H1 (cell line): ENCODE data around the gene EEF2K. TPM values are rescaled to one million over a fixed set of nuclear protein-coding genes. Genes with fewer than 3 reads are reported as not detected.

ENCODE experiments used
- BCL11A ChIP-seq, 2 experiments: IDR thresholded peaks; one replicate each; pipeline ENCODE4 v1.6.1; 2011; ENCODE audit warnings: low read depth in 2 of 2, low read length in 2 of 2, mild to moderate bottlenecking in 2 of 2
- CEBPB ChIP-seq: IDR thresholded peaks from 2 replicates; pipeline ENCODE4 v1.6.1; 2012; ENCODE audit warnings: low read depth, low read length
- CHD7 ChIP-seq: fragments of 300-600 bp; sonication (generic); IDR thresholded peaks from 2 replicates; pipeline ENCODE4 v1.7.1; 2012; ENCODE audit warnings: low read length, moderate library complexity, mild to moderate bottlenecking, inconsistent platforms; ENCODE audit not compliant: insufficient replicate concordance
- EZH2 ChIP-seq: fragments of 200-600 bp; sonication (generic); IDR thresholded peaks from 2 replicates; pipeline ENCODE4 v1.7.1; 2012; ENCODE audit warnings: low read depth, mild to moderate bottlenecking, moderate library complexity, low read length, inconsistent platforms; ENCODE audit not compliant: severe bottlenecking
- JUN ChIP-seq: IDR thresholded peaks from 2 replicates; pipeline ENCODE4 v1.6.1; 2011; ENCODE audit warnings: low read depth, mild to moderate bottlenecking, improper control_type of control experiment, low read length
- POLR2A ChIP-seq, 2 experiments: IDR thresholded peaks; 1 replicate in 1 of 2; 2 replicates in 1 of 2; pipeline ENCODE4 v1.6.1; 2011; ENCODE audit warnings: low read depth in 2 of 2, low read length in 2 of 2, mild to moderate bottlenecking in 2 of 2; ENCODE audit errors: control extremely low read depth in 1 of 2
- SUZ12 ChIP-seq: fragments of 200-600 bp; sonication (generic); IDR thresholded peaks from 2 replicates; pipeline ENCODE4 v1.6.1; 2012; ENCODE audit warnings: mild to moderate bottlenecking, inconsistent platforms, low read length, moderate library complexity, mixed read lengths
- polyA plus RNA-seq, 7 experiments: library from polyadenylated mRNA; depleted of rRNA in 3 of 7; stranded (reverse) in 5 of 7; unstranded in 2 of 7; fragments of >200 nt in 5 of 7; fragments of 200-250 nt in 2 of 7; gene quantifications; 1 replicate in 5 of 7; 2 replicates in 1 of 7; 4 replicates in 1 of 7; pipeline versions ENCODE4 v1.2.1 to v1.2.3, GENCODE V29; 2011 to 2013; ENCODE audit warnings: missing spikeins in 2 of 7, mixed read lengths in 2 of 7
- total RNA-seq: library from RNA; stranded (reverse); fragmentation: NEBNext Ultra II Directional; extraction: Animal tissue kit (Norgen Biotek cat#: 25700); gene quantifications from 2 replicates; pipeline ENCODE4 v1.2.1, GENCODE V29; 2021
- TF ChIP-seq, protein P1 (sequence below): IDR thresholded peaks from 2 replicates; pipeline ENCODE4 v1.6.1; 2012; ENCODE audit warnings: inconsistent platforms

The EEF2K gene
- total and polyA plus RNA-seq, 2 of the 8 experiments (the other 6 are each of a cell fraction or from before 2014, with no cell fraction given), result 14.9 to 30.2 TPM

DNA sequence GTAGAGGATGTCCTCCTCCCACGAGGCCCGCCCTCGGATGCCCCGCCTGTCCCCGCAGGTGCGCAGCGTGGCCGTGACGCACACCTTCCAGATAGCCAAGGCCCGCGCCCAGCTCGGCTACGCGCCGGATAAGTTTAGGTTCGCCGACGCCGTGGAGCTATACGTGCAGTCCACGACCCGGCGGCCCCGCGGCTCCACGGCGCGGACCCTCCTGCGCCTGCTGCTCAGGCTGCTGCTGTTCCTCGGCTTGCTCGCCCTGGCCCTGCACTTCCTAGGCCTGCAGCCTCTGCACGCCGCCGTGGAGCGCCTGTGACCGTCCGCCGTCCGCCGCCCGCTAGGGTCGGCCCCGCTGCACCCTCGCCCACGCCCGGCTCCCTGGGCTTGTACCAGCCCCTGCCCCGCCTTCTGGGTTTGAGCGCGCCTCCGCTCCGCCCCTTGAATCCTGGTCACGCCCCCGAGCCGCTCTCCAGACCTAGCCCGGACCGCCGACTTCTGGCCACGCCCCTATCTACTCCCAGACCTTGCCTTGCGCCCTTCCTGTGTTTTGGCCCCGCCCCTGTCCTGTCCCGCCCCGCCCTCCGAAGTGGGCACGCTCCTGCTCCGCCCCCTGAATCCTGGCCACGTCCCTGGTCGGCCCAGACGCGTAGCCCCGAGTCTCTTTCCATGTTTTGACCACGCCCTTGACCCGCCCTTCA lies 15.8 kb upstream of the EEF2K start (continued):
- no peak for TF ChIP-seq CHD7
- no peak for TF ChIP-seq JUN
- no peak for TF ChIP-seq CEBPB
- TF ChIP-seq, protein P1, sequence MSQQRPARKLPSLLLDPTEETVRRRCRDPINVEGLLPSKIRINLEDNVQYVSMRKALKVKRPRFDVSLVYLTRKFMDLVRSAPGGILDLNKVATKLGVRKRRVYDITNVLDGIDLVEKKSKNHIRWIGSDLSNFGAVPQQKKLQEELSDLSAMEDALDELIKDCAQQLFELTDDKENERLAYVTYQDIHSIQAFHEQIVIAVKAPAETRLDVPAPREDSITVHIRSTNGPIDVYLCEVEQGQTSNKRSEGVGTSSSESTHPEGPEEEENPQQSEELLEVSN, result no peak
- TF ChIP-seq SUZ12, result no peak
- no peak for TF ChIP-seq BCL11A (IDR thresholded peaks at IDR 0.05; ENCODE audit: low read depth in 2 of 2, low read length in 2 of 2)
- peak in 1 of 2 experiments; percentile 61; a peak in 2 of 3 replicates for TF ChIP-seq POLR2A (IDR thresholded peaks at IDR 0.05; ENCODE audit: control extremely low read depth in 1 of 2, low read depth in 2 of 2, low read length in 2 of 2)
- peak; percentile 10 for TF ChIP-seq EZH2
